Measurements from ENCODE around the gene CCNI2.

CCNI2 gene

DNA sequence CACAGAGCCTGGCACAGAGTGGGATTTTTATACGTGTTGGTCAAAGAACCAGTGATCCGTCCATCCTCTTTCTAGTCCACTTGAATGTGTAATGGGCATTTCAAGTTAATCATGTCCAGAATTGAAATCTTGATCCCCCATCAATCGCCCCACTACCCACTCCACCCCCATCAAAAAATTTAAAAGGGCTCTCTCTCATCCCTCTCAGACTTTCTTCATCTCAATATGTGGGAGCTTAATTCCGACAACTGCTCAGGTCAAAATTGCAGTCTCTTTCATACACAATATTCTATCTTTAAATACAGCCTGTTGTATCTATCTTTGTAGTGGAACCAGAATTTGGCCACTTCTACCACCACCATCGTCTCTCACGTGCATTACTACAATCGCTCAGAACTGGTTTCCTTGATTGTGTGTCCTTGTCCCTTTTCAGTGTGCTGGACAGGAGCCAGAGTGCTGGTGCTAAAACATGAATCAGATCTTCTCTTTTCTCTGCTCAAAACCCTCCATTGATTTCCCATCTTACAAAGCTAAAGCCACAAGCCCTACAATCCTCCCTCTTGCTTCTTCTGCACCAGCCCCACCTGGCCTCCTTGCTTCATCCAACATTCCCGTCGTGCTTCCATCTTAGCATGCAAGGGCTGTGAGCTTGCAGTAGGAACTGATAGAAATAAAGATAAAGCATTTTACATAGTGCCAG, 9.1 kb upstream of the CCNI2 start:
- no peak overlapping the region for H3K27ac ChIP-seq
- intact Hi-C loops (cut with DNase I; ENCODE audit: low total_unique reads): no loop called here
- H3K27me3 ChIP-seq: peaks cover 0 to 11% of the 10 kb centered on the region in 2 donors
- H3K9me3 ChIP-seq: no peaks in the 10 kb centered on the region
- H3K4me1 ChIP-seq: peaks cover 0 to 9% (median 6%) of the 10 kb centered on the region in 4 donors
- peak overlapping the region in 1 of 2 donors; percentile 94 for H3K4me3 ChIP-seq
- no peak for DNase-seq
- TF ChIP-seq, protein P1, sequence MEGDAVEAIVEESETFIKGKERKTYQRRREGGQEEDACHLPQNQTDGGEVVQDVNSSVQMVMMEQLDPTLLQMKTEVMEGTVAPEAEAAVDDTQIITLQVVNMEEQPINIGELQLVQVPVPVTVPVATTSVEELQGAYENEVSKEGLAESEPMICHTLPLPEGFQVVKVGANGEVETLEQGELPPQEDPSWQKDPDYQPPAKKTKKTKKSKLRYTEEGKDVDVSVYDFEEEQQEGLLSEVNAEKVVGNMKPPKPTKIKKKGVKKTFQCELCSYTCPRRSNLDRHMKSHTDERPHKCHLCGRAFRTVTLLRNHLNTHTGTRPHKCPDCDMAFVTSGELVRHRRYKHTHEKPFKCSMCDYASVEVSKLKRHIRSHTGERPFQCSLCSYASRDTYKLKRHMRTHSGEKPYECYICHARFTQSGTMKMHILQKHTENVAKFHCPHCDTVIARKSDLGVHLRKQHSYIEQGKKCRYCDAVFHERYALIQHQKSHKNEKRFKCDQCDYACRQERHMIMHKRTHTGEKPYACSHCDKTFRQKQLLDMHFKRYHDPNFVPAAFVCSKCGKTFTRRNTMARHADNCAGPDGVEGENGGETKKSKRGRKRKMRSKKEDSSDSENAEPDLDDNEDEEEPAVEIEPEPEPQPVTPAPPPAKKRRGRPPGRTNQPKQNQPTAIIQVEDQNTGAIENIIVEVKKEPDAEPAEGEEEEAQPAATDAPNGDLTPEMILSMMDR (IDR thresholded peaks at IDR 0.05): no peak
- peaks cover 0 to 5% (median 0%) of the 10 kb centered on the region in 3 donors for H3K36me3 ChIP-seq

DNA sequence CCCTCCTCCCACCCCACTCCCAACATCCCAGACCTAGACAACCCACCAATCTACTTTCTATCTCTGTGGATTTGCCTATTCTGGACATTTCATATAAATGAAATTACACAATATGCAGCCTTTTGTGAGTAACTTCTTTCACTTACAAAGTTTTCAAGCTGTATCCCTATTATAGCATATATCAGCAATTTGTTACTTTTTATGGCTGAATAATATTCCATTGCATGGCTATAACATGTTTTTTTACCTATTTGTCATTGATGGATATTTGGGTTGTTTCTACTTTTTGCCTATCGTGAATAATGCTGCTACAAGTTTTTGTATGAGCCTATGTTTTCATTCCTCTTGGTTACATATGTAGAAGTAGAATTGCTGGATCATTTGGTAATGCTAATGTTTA, 8.0 kb upstream of the CCNI2 start:
- TF ChIP-seq, protein P1 (IDR thresholded peaks at IDR 0.05): no peak
- peaks cover 0 to 15% of the 10 kb centered on the region in 2 donors for H3K27me3 ChIP-seq
- H3K27ac ChIP-seq: no peak overlapping the region
- no peak overlapping the region for H3K4me3 ChIP-seq
- H3K9me3 ChIP-seq: no peaks in the 10 kb centered on the region
- peaks cover 0 to 9% (median 6%) of the 10 kb centered on the region in 4 donors for H3K4me1 ChIP-seq
- intact Hi-C loops (cut with DNase I; ENCODE audit: low total_unique reads): no loop called here
- H3K36me3 ChIP-seq: no peaks in the 10 kb centered on the region
- no peak for DNase-seq

DNA sequence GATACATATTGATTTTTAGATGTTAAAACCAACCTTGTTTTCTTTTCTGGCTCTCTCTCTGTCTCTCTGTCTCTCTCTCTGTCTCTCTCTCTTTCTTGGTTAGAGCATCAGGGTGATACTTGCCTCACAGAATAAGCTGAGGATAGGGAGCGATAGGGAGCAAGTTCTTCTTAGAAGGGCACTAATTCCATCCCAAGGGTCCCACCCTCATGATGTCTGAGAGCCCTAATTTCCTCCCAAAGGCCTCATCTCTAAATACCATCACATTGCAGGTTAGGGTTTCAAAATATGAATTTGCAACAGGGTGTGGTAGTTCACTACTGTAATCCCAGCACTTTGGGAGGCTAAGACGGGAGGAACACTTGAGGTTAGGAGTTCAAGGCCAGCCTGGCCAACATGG, 5.1 kb upstream of the CCNI2 start:
- intact Hi-C loops (cut with DNase I; ENCODE audit: low total_unique reads): no loop called here
- H3K4me1 ChIP-seq: peaks cover 0 to 4% (median 3%) of the 10 kb centered on the region in 4 donors
- DNase-seq: no peak
- TF ChIP-seq, protein P1 (IDR thresholded peaks at IDR 0.05): no peak
- no peaks in the 10 kb centered on the region for H3K36me3 ChIP-seq
- peaks cover 0 to 35% of the 10 kb centered on the region in 2 donors for H3K27me3 ChIP-seq
- H3K9me3 ChIP-seq: no peaks in the 10 kb centered on the region
- H3K4me3 ChIP-seq: no peak overlapping the region
- H3K27ac ChIP-seq: no peak overlapping the region

DNA sequence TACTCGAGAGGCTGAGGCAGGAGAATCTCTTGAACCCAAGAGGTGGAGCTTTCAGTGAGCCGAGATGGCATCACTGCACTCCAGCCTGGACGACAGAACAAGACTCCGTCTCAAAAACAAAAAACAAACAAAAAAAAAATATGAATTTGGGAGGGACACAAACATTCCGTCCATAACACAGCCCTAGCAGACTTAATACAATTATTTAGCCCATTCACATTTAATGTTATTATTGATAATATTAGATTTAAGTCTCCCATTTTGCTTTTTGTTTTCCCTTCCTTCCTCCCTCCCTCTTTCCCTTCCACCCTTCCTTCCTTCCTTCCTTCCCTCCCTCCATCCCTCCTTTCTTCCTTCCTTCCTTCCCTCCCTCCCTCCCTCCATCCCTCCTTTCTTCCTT, 4.6 kb upstream of the CCNI2 start:
- no peak for DNase-seq
- Histone ChIP-seq H3K9me3 (no peaks in the 10 kb centered on the region), H3K4me3 (no peak overlapping the region), H3K4me1 (peaks cover 0 to 9% (median 8%) of the 10 kb centered on the region in 4 donors), H3K36me3 (no peaks in the 10 kb centered on the region), H3K27ac (no peak overlapping the region), H3K27me3 (peaks cover 0 to 40% of the 10 kb centered on the region in 2 donors)
- intact Hi-C loops (cut with DNase I; ENCODE audit: low total_unique reads): no loop called here
- TF ChIP-seq, protein P1 (IDR thresholded peaks at IDR 0.05): no peak

DNA sequence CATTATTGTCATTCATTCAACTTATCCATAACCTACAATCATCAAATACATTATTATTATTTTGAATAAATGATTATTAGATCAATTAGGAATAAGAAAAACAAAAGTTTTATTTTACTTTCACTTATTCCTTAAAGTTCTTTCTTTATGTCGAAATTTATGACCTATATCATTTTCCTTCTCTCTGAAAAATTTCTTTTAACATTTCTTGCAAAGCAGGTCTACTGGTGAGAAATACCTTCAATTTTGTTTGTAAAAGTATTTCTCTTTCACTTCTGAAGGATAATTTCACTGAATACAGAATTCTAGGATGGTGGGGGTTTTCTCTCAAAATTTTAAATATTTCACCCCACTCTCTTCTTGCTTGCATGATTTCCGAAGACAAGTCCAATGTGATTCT, 2.6 kb upstream of the CCNI2 start:
- TF ChIP-seq, protein P1 (IDR thresholded peaks at IDR 0.05): no peak
- H3K36me3 ChIP-seq: no peaks in the 10 kb centered on the region
- no peak overlapping the region for H3K27ac ChIP-seq
- intact Hi-C loops (cut with DNase I; ENCODE audit: low total_unique reads): no loop called here
- H3K9me3 ChIP-seq: no peaks in the 10 kb centered on the region
- H3K4me3 ChIP-seq: no peak overlapping the region
- peaks cover 0 to 43% of the 10 kb centered on the region in 2 donors for H3K27me3 ChIP-seq
- H3K4me1 ChIP-seq: peaks cover 0 to 12% (median 9%) of the 10 kb centered on the region in 4 donors
- DNase-seq: no peak

Measured in tibial artery (tissue), 4 donors.